GM10847 (cell line): ENCODE results near the gene MTMR11.

ENCODE experiments used
- POLR2A ChIP-seq: IDR thresholded peaks from 2 replicates; pipeline ENCODE4 v1.6.1; 2011; ENCODE audit not compliant: insufficient read length; ENCODE audit errors: extremely low read depth

The MTMR11 gene

DNA sequence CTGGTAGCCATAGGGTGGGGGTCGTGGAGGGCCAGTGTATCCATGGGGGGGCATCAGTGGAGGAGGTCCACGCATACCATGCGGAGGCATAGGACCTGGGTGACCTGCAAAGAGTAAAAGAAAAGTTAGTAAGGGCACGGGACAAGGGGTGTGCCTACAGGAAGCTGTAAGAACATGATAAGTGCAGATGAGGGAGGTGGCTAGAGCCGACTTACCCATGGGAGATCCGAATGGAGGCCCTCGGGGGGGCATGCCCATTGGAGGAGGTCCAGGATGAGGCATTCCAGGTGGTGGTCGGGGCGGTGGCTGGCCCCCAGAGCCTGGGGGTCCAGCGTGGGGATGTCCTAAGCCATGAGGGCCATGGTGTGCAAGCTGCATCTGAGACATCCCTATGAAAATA lies 13.1 kb downstream of the MTMR11 start:
- no peak for TF ChIP-seq POLR2A

DNA sequence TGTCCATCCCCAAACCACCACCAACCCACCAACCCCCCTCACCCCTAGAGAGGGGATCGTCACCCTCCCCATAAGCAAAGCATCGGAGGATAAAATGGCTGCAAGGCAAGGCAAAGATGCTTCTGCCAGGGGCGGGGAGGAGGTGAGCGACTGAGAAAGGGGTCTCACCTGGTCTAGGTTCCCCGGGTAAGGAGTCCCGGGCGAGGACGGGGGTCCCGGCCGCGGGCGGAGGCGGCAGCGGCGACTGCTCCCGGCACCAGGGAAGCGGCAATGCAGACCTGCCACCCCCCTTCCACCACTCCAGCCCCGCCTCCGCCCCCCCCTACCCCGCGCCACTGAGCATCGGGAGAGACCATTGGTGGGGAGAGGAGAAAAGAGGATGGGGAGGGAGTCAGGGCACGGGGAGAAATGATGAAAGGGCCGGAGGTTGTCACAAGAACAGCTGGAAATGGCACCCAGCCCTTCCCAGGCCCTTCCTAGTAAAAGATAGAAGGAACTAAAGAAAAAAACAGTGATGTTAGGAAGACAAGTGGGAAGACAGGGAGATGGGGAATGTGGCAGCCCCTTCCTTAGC lies 19.0 kb downstream of the MTMR11 start, which contains the start of gene SV2A:
SV2A (minus strand) TSS at position 274 of the 574 bp plus-strand sequence. CDS start 4,004 bp downstream, outside the sequence.
- no peak for TF ChIP-seq POLR2A

DNA sequence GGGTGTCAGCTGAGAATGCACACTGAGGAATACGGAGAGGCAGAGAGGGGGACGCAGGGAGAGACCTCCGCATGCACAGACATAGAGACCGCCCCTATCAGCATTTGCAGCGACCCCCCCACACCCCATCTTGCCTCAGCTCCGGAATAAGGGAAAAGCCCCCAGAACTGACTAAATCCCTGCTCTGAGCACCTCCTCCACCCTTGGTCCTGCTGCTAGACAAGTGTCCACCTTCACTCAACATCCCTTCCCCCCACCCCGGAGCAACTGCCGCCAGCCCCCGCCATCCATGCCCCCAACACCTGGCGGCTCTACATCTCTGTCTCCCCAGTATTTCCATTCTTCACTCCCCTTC lies 19.8 kb downstream of the MTMR11 start:
- TF ChIP-seq POLR2A = no peak

DNA sequence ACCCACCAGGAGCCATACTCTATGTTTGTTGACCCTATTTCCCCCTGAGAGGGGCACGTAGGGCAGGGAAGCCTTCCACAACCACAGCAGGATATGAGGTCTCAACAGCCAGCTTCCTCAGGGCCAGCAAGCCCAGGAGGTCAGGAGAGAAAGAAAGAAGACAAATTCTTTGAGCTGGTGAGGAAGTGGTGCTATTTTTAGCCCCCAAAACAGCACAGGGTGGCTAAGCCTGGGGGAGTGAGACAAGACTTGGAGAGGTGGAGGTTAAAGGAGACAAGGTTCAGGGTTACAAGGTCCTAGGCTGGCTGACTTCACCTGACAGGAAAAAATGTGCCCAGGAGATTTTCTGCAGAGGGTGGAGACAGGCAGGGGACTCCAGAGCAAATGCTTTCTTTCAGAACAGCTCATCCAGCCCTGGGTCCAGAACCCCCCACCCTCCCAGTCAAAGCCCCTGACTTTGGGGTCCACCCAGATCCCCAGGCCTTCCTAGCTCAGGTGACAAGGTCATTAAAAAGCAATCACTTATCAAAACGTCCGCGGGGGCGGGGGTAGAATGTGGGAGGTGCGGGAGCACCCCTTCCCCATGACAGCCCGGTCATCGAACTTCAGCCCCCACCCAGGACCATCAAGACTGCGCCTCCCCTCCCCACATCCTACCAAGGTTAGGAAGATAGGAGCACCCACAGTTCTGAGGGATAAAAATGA lies 20.3 kb downstream of the MTMR11 start:
- no peak for TF ChIP-seq POLR2A

DNA sequence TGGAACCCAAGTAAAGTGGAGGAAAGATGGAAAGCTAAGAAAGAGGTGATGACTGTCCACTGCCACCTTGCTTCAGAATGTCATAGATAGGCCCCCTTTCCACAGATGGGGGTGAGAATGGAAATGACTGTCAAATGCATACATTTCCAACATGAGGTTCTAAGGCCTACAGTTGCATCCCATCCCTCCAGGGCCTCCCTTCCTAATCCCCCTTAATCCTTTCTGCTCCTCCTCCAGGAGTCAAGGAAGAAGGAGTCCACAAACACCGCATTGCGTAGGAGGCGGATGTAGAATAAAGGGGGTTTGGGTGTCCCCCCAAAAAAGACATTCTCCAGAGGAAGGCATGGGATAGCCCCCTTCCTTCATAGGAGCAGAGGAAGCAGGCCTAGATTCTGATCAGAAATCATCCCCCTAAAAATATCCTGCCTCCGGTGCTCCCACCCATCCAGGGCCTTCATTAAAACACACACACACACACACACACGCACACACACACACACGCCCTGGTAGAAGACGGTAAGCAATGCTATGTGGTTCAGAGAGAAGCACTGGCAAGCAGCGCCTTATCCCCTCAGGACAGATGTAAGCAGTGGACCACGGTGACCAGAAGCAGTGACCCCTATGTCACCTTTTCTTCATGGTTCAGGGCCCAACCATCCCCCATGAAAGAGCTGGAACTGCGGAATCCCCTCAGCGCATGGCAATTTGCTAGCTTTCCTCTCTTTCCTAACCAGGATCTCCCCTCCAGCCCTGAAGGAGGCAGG lies 21.1 kb downstream of the MTMR11 start:
- no peak for TF ChIP-seq POLR2A

DNA sequence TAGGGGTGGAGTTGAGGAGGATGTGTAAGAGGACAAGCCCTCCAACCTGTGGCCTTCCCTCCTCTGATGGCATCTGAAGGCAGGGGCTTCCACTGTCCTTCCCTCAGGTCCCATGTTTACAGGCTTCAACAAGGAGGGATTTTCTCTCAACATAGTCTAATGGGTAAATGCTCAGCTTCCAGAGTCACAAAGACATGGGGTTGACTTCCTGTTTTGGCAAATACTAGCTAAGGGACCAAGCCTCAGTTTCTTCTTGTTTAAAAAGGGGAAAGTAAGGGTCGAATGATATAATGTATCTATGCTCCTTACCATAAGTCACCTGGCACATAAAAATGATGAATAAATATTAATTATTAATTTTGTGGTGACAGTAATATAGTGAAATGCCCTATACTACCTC lies 22.1 kb downstream of the MTMR11 start:
- TF ChIP-seq POLR2A = no peak

DNA sequence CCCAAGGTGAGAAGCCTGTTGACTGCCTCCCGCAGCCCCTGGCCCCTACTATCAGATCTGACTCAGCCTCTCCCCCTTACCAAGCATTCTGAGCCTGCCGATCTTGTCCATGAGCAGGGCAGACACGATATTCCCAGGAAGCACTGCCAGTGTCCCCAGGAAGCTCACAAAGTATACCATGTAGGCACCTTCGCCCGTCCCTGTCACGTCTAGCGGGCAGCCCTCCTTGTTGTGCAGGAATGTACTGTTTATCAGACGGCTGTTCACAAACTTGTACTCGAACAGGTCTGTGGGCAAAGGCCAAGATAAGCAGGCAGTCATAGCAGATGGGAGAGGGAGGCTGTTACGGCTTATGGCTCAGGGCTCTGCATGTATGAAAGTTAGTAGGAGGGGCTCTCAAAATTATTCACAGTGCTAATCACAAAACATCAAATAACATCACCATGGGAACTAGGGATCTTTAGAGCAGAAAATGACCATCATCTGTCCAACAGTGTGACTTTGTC lies 30.1 kb downstream of the MTMR11 start:
- no peak for TF ChIP-seq POLR2A

DNA sequence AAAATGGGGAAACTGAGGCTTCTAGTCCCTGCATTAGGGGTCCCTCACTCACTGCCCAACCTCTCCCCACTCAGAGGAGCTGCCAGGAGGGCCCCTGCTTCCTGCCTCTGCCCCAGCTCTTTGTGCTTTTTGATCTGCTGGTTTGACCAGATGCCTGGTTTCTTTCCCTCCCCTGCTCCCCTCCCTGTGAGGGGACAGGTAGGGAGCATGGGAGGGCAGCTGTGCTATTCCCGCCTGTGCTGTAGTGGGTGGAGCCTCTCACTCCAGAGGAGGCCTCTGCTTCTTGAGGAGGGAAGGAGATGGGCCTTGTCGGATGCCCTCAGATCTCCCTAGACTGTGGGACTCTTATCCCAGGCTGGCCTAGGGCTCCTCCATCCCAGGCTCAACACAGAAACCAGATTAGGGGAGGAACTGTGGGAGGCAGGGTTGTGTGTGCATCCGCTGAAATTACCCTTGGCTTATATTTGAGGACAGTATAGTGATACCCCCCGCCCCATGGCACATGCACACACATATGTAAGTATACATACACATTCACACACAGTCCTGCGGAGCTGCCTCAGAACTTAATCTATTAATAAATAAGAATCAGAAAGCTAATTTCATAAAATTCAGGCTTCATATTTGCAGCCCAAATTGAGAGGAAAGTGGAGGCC lies 32.7 kb downstream of the MTMR11 start:
- TF ChIP-seq POLR2A = no peak

DNA sequence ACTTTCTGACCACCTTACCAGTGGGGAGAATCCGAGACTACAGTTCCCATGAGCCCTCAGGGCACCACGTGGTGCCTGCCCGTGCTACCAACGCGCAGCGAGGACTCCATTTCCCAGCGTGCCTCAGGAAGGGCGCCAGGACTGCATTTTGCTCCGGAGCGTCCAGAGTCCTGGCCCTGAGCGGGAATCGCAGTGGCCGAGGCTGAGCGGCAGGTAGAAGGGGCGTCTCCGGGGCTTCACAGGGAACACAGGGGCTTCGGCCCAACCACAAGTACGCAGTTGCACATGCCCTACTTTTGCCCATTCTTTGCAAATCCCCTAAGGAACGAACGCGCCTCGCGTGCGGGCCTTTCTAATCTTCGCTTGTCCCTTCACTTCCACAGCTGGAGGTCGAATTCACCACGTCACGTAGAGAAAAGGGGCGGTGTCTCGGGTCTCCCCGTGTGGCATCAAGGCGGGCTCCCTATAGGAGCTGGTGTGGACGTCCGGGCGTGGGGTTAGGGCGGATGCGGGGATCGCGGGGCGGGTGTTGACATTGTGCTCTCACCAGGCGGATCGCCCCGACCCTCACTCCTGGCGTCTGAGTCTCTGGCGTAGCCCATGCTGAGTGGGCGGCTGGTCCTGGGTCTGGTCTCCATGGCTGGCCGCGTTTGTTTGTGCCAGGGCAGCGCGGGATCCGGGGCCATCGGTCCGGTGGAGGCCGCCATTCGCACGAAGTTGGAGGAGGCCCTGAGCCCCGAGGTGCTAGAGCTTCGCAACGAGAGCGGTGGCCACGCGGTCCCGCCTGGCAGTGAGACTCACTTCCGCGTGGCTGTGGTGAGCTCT lies 37.0 kb downstream of the MTMR11 start, which contains the start of gene BOLA1:
BOLA1 (plus strand) TSS at position 109 of the 825 bp plus-strand sequence; CDS start at position 601, 492 bp downstream.
- TF ChIP-seq POLR2A = peak; percentile 53

DNA sequence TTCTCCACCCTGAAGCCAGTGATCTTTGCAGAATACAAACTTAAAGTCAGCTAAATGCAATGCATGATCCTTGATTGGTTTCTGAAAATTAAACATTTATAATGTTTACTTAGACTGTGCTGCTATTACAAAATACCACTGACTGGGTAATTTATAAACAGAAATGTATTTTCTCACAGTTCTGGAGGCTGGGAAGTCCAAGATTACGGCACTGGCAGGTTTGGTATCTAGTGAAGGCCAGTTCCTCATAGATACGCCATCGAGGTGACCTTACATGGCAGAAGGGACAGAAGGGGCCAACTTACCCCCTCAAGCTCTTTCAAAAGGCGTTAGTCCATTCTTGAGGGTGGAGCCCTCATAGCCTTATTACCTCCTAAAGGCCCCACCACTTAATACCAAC lies 40.1 kb downstream of the MTMR11 start:
- TF ChIP-seq POLR2A = no peak

DNA sequence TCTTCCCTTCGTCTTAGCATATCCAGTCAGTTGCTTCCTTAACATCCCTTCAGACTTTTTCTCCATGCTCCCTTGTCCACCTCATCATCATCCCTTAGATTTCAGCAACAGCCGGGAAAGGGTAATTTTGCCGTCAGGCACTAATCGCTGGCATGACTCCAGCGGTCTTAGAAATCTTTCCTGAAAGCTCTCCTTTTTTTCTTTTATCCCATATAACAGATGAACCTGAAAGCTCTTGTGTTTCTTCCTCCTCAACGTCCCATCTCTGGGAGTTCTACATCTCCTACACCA lies 47.7 kb downstream of the MTMR11 start:
- TF ChIP-seq POLR2A = no peak

DNA sequence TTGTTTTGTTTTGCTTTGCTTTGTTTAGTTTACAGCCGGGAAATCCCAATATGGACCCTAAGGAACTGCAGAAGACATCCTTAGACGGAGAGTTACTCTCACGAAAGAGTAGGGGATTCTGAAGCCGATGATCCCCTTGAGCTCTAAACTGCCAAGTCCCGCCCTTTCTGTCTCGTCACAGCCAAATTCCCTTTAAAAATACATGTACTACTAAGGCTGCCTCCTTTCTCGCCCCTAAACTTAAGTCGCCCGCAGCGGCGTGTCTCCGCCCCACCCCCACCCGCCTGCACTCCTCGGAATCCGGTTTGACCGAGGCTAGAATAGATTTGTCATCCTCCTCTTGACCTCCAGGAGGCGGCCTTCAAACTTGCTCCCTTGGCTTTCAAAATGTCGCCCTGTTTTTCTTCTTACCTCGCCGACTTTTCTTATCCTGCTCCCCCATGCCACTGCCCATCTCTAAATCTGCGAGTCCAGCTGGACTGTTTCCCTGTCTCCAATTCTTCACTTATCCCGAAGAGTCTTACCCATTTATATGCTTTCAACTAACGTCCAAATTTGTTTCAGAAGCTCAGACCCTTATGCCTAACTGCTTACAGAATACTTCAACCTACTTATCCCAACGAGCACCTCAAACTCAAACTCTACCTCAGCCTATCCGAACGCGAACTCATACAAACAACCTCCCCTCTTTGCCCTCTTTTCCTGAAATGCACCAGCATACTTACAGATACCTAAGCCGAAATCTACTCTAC lies 48.3 kb downstream of the MTMR11 start:
- peak; percentile 88 for TF ChIP-seq POLR2A

DNA sequence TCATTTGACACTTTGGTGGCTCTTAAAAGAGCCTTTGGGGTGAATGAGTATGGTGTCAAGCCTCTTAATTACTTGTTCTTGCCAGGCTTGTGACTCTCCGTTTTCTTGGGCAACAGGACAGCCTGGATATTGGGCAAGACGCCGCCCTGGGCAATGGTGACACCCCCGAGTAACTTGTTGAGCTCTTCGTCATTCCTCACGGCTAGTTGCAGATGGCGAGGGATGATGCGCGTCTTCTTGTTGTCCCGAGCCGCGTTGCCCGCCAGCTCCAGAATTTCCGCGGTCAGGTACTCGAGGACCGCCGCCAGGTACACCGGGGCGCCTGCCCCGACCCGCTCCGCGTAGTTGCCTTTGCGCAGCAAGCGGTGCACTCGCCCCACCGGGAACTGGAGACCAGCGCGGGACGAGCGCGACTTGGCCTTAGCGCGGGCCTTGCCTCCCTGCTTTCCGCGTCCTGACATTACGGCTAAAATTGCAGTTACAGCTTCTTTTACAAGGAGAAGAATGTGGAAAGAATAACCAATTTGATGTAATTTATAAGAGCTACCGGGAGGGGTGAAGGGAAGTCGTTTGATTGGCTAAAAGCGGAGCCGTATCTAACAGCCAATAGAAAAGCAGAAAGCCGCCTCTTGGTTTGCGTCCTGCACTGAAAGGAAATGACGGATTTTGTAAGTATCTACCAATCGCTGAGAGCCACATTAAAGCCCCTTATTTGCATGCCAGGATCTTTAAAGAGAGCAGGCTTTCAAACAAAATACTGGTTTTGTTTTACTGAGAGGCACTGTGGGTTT lies 49.0 kb downstream of the MTMR11 start:
- peak; percentile 91 for TF ChIP-seq POLR2A

DNA sequence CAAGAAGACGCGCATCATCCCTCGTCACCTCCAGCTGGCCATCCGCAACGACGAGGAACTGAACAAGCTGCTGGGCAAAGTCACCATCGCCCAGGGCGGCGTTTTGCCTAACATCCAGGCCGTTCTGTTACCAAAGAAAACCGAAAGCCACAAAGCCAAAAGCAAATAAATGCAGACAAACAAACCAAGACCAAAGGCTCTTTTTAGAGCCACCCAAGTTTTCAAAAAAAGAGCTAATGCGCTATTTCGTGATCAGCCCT lies 49.6 kb downstream of the MTMR11 start:
- TF ChIP-seq POLR2A = peak; percentile 65
